HCT116 (cell line): ENCODE measurements around the gene TBC1D4. TPM values are rescaled to one million over a fixed set of nuclear protein-coding genes. Genes with fewer than 3 reads are reported as not detected.

Experiments
- ATAC-seq: fragments of 200-7000 bp; cut with Tn5 transposase; 2 replicates; pipeline ENCODE4 v1.9.1; 2020; ENCODE audit warnings: mild to moderate bottlenecking, moderate library complexity
- BruUV-seq: library from RNA; stranded (reverse); fragments of 400-500 nt; replicated peaks from 2 replicates; lab custom pipeline; 2021; lab: Mats Ljungman, UMichigan
- CTCF ChIA-PET: fragments of 300-600 bp; sonication (Branson Sonifier 250); formaldehyde crosslinking; loops from one replicate; lab custom pipeline; 2021; ENCODE audit warnings: antibody characterized with exemption; lab: Charles Lee
- POLR2A ChIA-PET: fragments of 300-600, 350-600 bp; sonication (Branson Sonifier 250); formaldehyde crosslinking; loops from one replicate; lab custom pipeline; 2021; ENCODE audit warnings: antibody characterized with exemption; lab: Charles Lee
- RAD21 ChIA-PET, 2 experiments: fragments of 300-600 bp; sonication (Branson Sonifier 250); formaldehyde crosslinking; loops; one replicate each; lab custom pipeline; 2023; ENCODE audit warnings: low total read pairs in 2 of 2; ENCODE audit not compliant: uncharacterized antibody in 2 of 2, unreplicated experiment in 2 of 2, low non-redundant PET in 1 of 2; lab: Charles Lee
- DNase-seq: peaks from one replicate; pipeline ENCODE4 v3.0.0-alpha.2; 2010; ENCODE audit warnings: low read depth, low spot score
- H2AFZ ChIP-seq: fragments of 200-600 bp; shearing (Covaris generic), sonication (generic); 2 replicates; pipeline ENCODE4 v1.6.1; 2017; ENCODE audit warnings: low read depth, mixed run types, mixed read lengths, antibody characterized with exemption, low read length; ENCODE audit not compliant: poor library complexity, severe bottlenecking
- H3K27ac ChIP-seq: 2 replicates; pipeline ENCODE4 v1.5.1; 2012; ENCODE audit warnings: low read depth, low read length
- H3K27me3 ChIP-seq: fragments of 200-600 bp; sonication (generic); 2 replicates; pipeline ENCODE4 v1.6.1; 2016; ENCODE audit warnings: mixed run types, low read length, mixed read lengths; ENCODE audit not compliant: insufficient read depth
- H3K36me3 ChIP-seq, 2 experiments: fragments of 200-500 bp in 1 of 2; fragments of 200-600 bp in 1 of 2; sonication (Bioruptor generic) in 1 of 2; sonication (generic) in 1 of 2; 2 replicates each; pipeline versions ENCODE4 v1.5.1 to v1.6.1; 2014 to 2016; ENCODE audit warnings: low read length in 2 of 2, inconsistent platforms in 1 of 2, mixed read lengths in 1 of 2, mixed run types in 1 of 2; ENCODE audit not compliant: insufficient read depth in 2 of 2, control insufficient read depth in 1 of 2
- H3K4me1 ChIP-seq, 2 experiments: fragments of 200-600 bp in 1 of 2; sonication (generic) in 1 of 2; 2 replicates each; pipeline versions ENCODE4 v1.5.1 to v1.6.1; 2012 to 2017; ENCODE audit warnings: low read length in 2 of 2, inconsistent platforms in 1 of 2, mild to moderate bottlenecking in 1 of 2, mixed read lengths in 1 of 2, mixed run types in 1 of 2, moderate library complexity in 1 of 2; ENCODE audit not compliant: insufficient read depth in 2 of 2, control insufficient read depth in 1 of 2
- H3K4me2 ChIP-seq: fragments of 200-600 bp; sonication (generic); 2 replicates; pipeline ENCODE4 v1.6.1; 2017; ENCODE audit warnings: mixed run types, low read length, mixed read lengths
- H3K4me3 ChIP-seq, 2 experiments: fragments of 200-600 bp in 1 of 2; sonication (generic) in 1 of 2; replicated peaks in 1 of 2; 2 replicates each; pipeline ENCODE4 v1.5.1; 2011 to 2016; ENCODE audit warnings: low read length in 2 of 2, control low read depth in 1 of 2, low read depth in 1 of 2, mild to moderate bottlenecking in 1 of 2, mixed read lengths in 1 of 2, mixed run types in 1 of 2
- H3K79me2 ChIP-seq: fragments of 200-600 bp; sonication (generic); 2 replicates; pipeline ENCODE4 v1.6.1; 2017; ENCODE audit warnings: mild to moderate bottlenecking, mixed run types, low read length, moderate library complexity, mixed read lengths; ENCODE audit not compliant: insufficient read depth
- H3K9ac ChIP-seq: fragments of 200-600 bp; sonication (generic); 2 replicates; pipeline ENCODE4 v1.6.1; 2016; ENCODE audit warnings: low read length, mixed read lengths
- H3K9me2 ChIP-seq: fragments of 200-600 bp; sonication (generic), shearing (Covaris generic); 2 replicates; pipeline ENCODE4 v1.6.1; 2017; ENCODE audit warnings: mixed run types, mild to moderate bottlenecking, moderate library complexity; ENCODE audit not compliant: insufficient read depth
- H3K9me3 ChIP-seq, 2 experiments: fragments of 200-500 bp in 1 of 2; fragments of 200-600 bp in 1 of 2; sonication (Bioruptor generic) in 1 of 2; sonication (generic) in 1 of 2; 2 replicates each; pipeline ENCODE4 v1.6.1; 2014 to 2017; ENCODE audit warnings: low read length in 2 of 2, mixed read lengths in 2 of 2, inconsistent platforms in 1 of 2, low read depth in 1 of 2, mild to moderate bottlenecking in 1 of 2, mixed run types in 1 of 2, moderate library complexity in 1 of 2; ENCODE audit not compliant: control insufficient read depth in 1 of 2, insufficient read depth in 1 of 2
- H4K20me1 ChIP-seq: fragments of 200-600 bp; sonication (generic), shearing (Covaris generic); 2 replicates; pipeline ENCODE4 v1.6.1; 2017; ENCODE audit warnings: mixed run types, mild to moderate bottlenecking, moderate library complexity; ENCODE audit not compliant: insufficient read depth
- ATF3 ChIP-seq: IDR thresholded peaks from 2 replicates; pipeline ENCODE4 v1.6.1; 2012
- CTCF ChIP-seq, 3 experiments: fragments of 200-600 bp in 1 of 3; sonication (generic) in 1 of 3; IDR thresholded peaks in 2 of 3; conservative IDR thresholded peaks in 1 of 3; 2 replicates each; pipeline ENCODE4 v1.5.1; 2012 to 2017; ENCODE audit warnings: low read depth in 2 of 3, low read length in 2 of 3, antibody characterized with exemption in 1 of 3, borderline replicate concordance in 1 of 3, control low read depth in 1 of 3, mild to moderate bottlenecking in 1 of 3, mixed read lengths in 1 of 3, mixed run types in 1 of 3, moderate library complexity in 1 of 3; ENCODE audit not compliant: insufficient read depth in 1 of 3
- FOSL1 ChIP-seq: IDR thresholded peaks from 2 replicates; pipeline ENCODE4 v1.6.1; 2012; ENCODE audit warnings: low read depth
- POLR2AphosphoS5 ChIP-seq: IDR thresholded peaks from 2 replicates; pipeline ENCODE4 v1.6.1; 2011; ENCODE audit warnings: mild to moderate bottlenecking, low read depth, low read length, moderate library complexity
- SIN3A ChIP-seq: IDR thresholded peaks from 2 replicates; pipeline ENCODE4 v1.6.1; 2012; ENCODE audit warnings: low read depth
- SP1 ChIP-seq: IDR thresholded peaks from 2 replicates; pipeline ENCODE4 v1.6.1; 2012; ENCODE audit warnings: low read depth
- ZNF274 ChIP-seq: fragments of 200-500 bp; sonication (Bioruptor generic); IDR thresholded peaks from 2 replicates; pipeline ENCODE4 v1.6.1; 2014; ENCODE audit warnings: mild to moderate bottlenecking, low read depth, low read length, inconsistent platforms
- intact Hi-C: fragments of 100-400 bp; cut with micrococcal nuclease; formaldehyde crosslinking; loops from 2 replicates; pipeline ENCODE4 v1.10.0; 2022
- total RNA-seq: library from RNA; stranded (reverse); gene quantifications from one replicate; pipeline ENCODE4 v1.2.1, GENCODE V29; 2021; ENCODE audit not compliant: unreplicated experiment

Gene TBC1D4
- total RNA-seq, 1 experiment from 2014 or later, result 24.6 TPM

- no peaks in the 10 kb centered on the region for H3K36me3 ChIP-seq
- no peak overlapping the region for H3K9ac ChIP-seq
- TF ChIP-seq ATF3, result no peak
- no peak for TF ChIP-seq POLR2AphosphoS5
- no peak for TF ChIP-seq FOSL1
- TF ChIP-seq SP1, result no peak
- no peak for TF ChIP-seq ZNF274
- no peak for TF ChIP-seq SIN3A
- TF ChIP-seq CTCF (IDR thresholded peaks at IDR 0.05 in 2 of 3, conservative IDR thresholded peaks at IDR 0.05 in 1 of 3; ENCODE audit: borderline replicate concordance in 1 of 3, insufficient read depth in 1 of 3, low read depth in 2 of 3, low read length in 2 of 3), result no peak
- TF ChIP-seq, all 23 proteins: peak for 0
- BruUV-seq, result no TSS peak
- CTCF ChIA-PET, result no interaction called here
- Histone ChIP-seq H4K20me1 (no peaks in the 10 kb centered on the region), H3K27me3 (no peaks in the 10 kb centered on the region), H3K27ac (no peak overlapping the region), H2AFZ (no peak overlapping the region), H3K9me2 (no peaks in the 10 kb centered on the region), H3K9me3 (no peaks in the 10 kb centered on the region), H3K4me1 (no peaks in the 10 kb centered on the region), H3K4me2 (no peak overlapping the region), H3K4me3 (no peak overlapping the region), H3K79me2 (no peaks in the 10 kb centered on the region)
- POLR2A ChIA-PET, result interaction anchor here (1.3 kb wide), 1 partner anchor 9 kb away, joined by 3 read pairs; no protein-coding TSS in a partner anchor
- RAD21 ChIA-PET, result no interaction called here
- ATAC-seq (no peak), DNase-seq (no peak)
- intact Hi-C loops, result no loop called here
Observed at GRCh38 chr13:75318138-75318833, 163.7 kb downstream of the TBC1D4 start.
